Right lobe of liver (tissue), 6 donors: ENCODE results near the gene TCF25. TPM values are rescaled to one million over a fixed set of nuclear protein-coding genes. Genes with fewer than 3 reads are reported as not detected.
A peak's percentile ranks its signal among the peaks of the same experiment; 100 is the strongest.

Source experiments
- ATAC-seq, 4 donors: fragments of 200-7000 bp; cut with Tn5 transposase; one replicate each; pipeline ENCODE4 v1.9.1; 2020; ENCODE audit warnings: mild to moderate bottlenecking in 4 of 4, moderate library complexity in 4 of 4
- DNase-seq, 3 donors: peaks; one replicate each; pipeline ENCODE4 v3.0.0-alpha.2; 2020
- H3K27ac ChIP-seq, 3 donors: fragments of 200-600 bp; one replicate each; pipeline ENCODE4 v1.8.0; 2022
- H3K27me3 ChIP-seq, 2 donors: fragments of 200-600 bp; one replicate each; pipeline ENCODE4 v1.8.0; 2022
- H3K36me3 ChIP-seq, 4 donors: fragments of 200-600 bp; sonication (generic) in 1 of 4; one replicate each; pipeline versions ENCODE4 v1.5.1 to v1.8.0; 2017 to 2022; ENCODE audit warnings: control low read depth in 1 of 4
- H3K4me1 ChIP-seq, 4 donors: fragments of 200-600 bp; sonication (generic) in 1 of 4; one replicate each; pipeline versions ENCODE4 v1.5.1 to v1.8.0; 2017 to 2022; ENCODE audit warnings: control low read depth in 1 of 4
- H3K4me3 ChIP-seq, 3 donors: fragments of 200-600 bp; one replicate each; pipeline ENCODE4 v1.8.0; 2022
- H3K9me3 ChIP-seq, 4 donors: fragments of 200-600 bp; sonication (generic) in 1 of 4; one replicate each; pipeline versions ENCODE4 v1.5.1 to v1.8.0; 2017 to 2022; ENCODE audit warnings: control low read depth in 1 of 4
- CTCF ChIP-seq, 4 donors: fragments of 200-600 bp in 3 of 4; fragments of 450-650 bp in 1 of 4; IDR thresholded peaks; one replicate each; pipeline versions ENCODE4 v1.5.1 to v1.8.0; 2016 to 2022; ENCODE audit warnings: antibody characterized with exemption in 4 of 4, mild to moderate bottlenecking in 2 of 4
- POLR2A ChIP-seq: fragments of 450-650 bp; IDR thresholded peaks from one replicate; pipeline ENCODE4 v1.6.1; 2017; ENCODE audit warnings: antibody characterized with exemption, mild to moderate bottlenecking
- WGBS: methylation state at CpG from one replicate; pipeline ENCODE4 v1.1.6; 2018; ENCODE audit warnings: low coverage, low lambda C conversion rate; ENCODE audit not compliant: insufficient coverage; ENCODE audit errors: missing lambda C conversion rate; 5-methylcytosine and 5-hydroxymethylcytosine counted together
- intact Hi-C, 2 donors: fragments of 100-400 bp; cut with DNase I; formaldehyde crosslinking; loops; one replicate each; pipeline versions ENCODE4 v1.11.2 to v1.14.1; 2022
- total RNA-seq, 6 experiments: library from RNA; depleted of rRNA in 2 of 6; stranded (reverse); fragments of >200 nt in 2 of 6; fragmentation: NEBNext Ultra II Directional in 3 of 6; extraction: Animal tissue kit (Norgen Biotek cat#: 25700) in 3 of 6; gene quantifications; one replicate each; pipeline versions ENCODE4 v1.1.0 to v1.2.4, GENCODE V29; 2016 to 2023
- donor health status: DM: no; HTN: yes; CAD: no.
- donor health status: DM: no; HTN: no; CAD: no.
- donor health status: DM: no; HTN: no; CAD: no.
- donor health status: DM: no; HTN: yes; CAD: no.
- donor health status: DM: no; HTN: yes; CAD: no.

TCF25 gene
- total RNA-seq, 6 experiments from 2014 or later, result 66.6 to 91.6 (median 77.9) TPM

DNA sequence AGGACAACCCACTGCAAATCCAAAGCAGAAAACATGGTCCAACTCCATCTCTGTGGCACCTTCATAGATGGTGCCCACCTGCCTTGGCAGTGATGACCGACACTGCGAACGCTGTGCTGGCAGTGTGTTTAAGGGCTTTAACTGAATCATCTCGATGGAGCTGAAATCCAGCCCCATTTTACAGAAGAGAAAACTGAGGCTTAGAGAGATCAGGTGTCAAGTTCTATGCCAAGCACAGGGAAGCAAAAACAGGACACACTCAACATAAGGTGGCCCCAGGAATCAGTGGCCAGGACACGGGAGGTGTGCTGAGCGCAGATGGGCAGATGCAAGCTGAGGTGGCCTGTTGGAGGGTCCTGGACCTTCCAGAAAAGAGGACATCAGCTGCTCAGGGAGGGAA is 10.7 kb upstream of the TCF25 start:
- WGBS, result 94% methylated on average over 6 of the region's 6 CpGs
- H3K36me3 ChIP-seq, result no peaks in the 10 kb centered on the region
- TF ChIP-seq CTCF (IDR thresholded peaks at IDR 0.05) (no peak), POLR2A (no peak)
- no peak overlapping the region for H3K4me3 ChIP-seq
- intact Hi-C loops, result loop anchor here in 1 of 2 donors (10.0 kb wide), 1 partner anchor 68 kb away; no protein-coding TSS in a partner anchor
- DNase-seq (no peak), ATAC-seq (no peak)
- H3K27ac ChIP-seq, result no peak overlapping the region
- H3K27me3 ChIP-seq, result no peaks in the 10 kb centered on the region
- H3K9me3 ChIP-seq, result no peaks in the 10 kb centered on the region
- H3K4me1 ChIP-seq, result no peaks in the 10 kb centered on the region

- no peaks in the 10 kb centered on the region for H3K4me1 ChIP-seq
- no peaks in the 10 kb centered on the region for H3K27me3 ChIP-seq
- ATAC-seq, result peak; percentile 36 to 68 (median 56)
- no peaks in the 10 kb centered on the region for H3K36me3 ChIP-seq
- peak in 1 of 3 donors; percentile 46 for DNase-seq
- no peak overlapping the region for H3K4me3 ChIP-seq
- H3K27ac ChIP-seq, result peak overlapping the region; percentile 31 to 69 (median 59)
- 46% methylated on average over 8 of the region's 21 CpGs for WGBS
- no peaks in the 10 kb centered on the region for H3K9me3 ChIP-seq
- intact Hi-C loops, result loop anchor here in 1 of 2 donors (10.0 kb wide), 1 partner anchor 69 kb away; no protein-coding TSS in a partner anchor
- TF ChIP-seq CTCF (IDR thresholded peaks at IDR 0.05) (no peak), POLR2A (no peak)
These were observed 9.5 kb upstream of the TCF25 start for GRCh38 chr16:89863741-89864526.

DNA sequence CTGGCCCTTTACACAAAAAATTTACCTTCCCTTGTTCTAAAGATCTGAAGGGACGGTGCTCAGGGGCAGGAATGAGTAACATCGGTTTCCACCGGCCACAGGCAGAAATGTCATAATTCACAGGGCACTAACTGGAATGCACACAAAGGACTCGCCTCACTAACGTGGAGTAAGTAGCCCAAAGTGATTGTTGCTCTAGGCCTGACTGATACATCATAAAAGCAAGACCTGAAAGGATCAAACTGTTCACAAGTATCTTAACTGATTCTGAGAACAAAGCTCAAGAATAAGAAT is 8.9 kb upstream of the TCF25 start:
- TF ChIP-seq CTCF (IDR thresholded peaks at IDR 0.05) (no peak), POLR2A (no peak)
- DNase-seq, result no peak
- intact Hi-C loops, result loop anchor here in 1 of 2 donors (10.0 kb wide), 1 partner anchor 70 kb away; no protein-coding TSS in a partner anchor
- H3K27me3 ChIP-seq, result no peaks in the 10 kb centered on the region
- no peak overlapping the region for H3K4me3 ChIP-seq
- H3K27ac ChIP-seq, result peak overlapping the region; percentile 31 to 69 (median 59)
- 65% methylated on average over 5 of the region's 5 CpGs for WGBS
- no peaks in the 10 kb centered on the region for H3K36me3 ChIP-seq
- ATAC-seq, result no peak
- H3K9me3 ChIP-seq, result no peaks in the 10 kb centered on the region
- no peaks in the 10 kb centered on the region for H3K4me1 ChIP-seq

DNA sequence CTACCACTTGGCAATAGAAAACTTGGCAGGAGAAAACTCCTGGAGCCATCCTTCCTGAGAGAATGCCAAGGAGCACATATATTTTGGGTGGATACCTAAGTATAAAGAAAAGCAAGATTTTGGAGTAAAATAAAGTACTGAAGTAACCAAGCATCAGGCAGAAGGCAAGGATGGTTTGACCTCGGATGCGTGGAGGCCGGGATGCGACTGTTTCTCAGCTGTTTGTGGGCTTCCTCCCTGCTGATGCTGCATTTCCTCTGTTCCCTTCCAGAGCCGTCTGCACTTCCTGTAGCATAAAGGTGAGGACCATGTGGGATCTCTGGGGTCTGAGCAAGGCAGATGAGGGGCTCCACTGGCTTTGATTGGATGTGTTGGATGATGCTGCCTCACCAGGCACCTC is 5.5 kb upstream of the TCF25 start:
- 96% methylated on average over 4 of the region's 5 CpGs for WGBS
- Histone ChIP-seq H3K4me1 (peaks cover 0 to 9% (median 3%) of the 10 kb centered on the region in 4 donors), H3K27ac (no peak overlapping the region), H3K9me3 (no peaks in the 10 kb centered on the region), H3K36me3 (no peaks in the 10 kb centered on the region), H3K4me3 (no peak overlapping the region), H3K27me3 (no peaks in the 10 kb centered on the region)
- ATAC-seq (no peak), DNase-seq (no peak)
- intact Hi-C loops, result loop anchor here in 1 of 2 donors (10.0 kb wide), 1 partner anchor 73 kb away; no protein-coding TSS in a partner anchor
- TF ChIP-seq CTCF (IDR thresholded peaks at IDR 0.05) (no peak), POLR2A (no peak)
